ENCODE results near the gene OSBP2.

Gene OSBP2

DNA sequence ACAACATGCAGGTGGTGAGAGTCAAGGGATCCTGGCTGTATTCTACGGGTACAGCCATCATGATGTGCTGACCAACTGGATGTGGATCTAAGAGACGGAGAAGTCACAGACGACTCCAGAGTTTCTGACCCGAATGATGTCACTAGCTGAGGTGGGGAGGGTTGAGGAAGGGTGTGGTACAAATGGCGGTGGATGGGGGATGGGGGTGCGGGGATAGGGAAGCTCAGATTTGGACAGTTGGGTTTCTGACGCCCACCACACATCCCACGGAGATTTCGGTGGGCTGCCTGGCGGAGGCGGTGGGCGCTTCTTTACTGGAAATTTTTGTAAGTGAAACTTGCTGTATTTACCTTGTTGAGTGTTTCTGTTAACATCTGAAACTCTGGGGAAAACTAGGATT is 126.7 kb downstream of the OSBP2 start:
- no peak for DNase-seq

DNA sequence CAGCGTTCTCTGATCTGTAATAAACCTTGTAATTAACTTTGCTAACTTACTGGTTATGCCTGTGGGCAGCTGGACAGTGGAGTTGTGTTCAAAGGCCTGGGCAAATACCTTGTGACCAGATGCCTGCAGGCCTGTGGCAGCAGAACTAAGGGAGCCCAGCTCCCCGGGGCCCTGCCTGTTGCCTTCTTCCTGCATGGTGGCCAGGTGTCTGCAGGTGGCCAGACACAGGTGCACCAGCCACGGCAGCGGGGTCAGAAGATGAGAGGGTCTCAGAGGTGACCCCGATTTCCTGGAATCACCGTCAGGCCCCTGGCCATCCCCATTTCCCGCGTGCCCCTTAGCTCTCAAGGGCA is 127.2 kb downstream of the OSBP2 start:
- no peak for DNase-seq

GRCh38 chr22:30822216-30823014 is 127.7 kb downstream of the OSBP2 start:
- no peak for DNase-seq

DNA sequence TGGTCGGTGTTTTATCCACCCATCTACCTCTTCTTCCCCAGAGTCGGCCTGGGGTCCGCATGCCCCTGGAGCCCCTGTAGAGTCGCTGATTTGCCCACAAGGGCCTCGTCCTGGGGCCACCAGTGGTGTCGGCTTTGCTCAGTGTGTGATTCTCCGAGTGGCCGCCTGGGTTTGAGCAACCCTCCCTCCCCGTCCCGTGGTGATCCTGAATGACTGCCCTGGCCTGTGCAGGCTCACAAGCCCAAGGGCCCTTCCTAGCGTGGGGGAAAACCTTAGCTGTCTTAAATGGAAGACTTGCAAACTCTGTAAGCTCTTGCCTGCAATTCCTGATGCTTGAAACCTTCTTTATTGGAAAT is 128.3 kb downstream of the OSBP2 start:
- DNase-seq = no peak

DNA sequence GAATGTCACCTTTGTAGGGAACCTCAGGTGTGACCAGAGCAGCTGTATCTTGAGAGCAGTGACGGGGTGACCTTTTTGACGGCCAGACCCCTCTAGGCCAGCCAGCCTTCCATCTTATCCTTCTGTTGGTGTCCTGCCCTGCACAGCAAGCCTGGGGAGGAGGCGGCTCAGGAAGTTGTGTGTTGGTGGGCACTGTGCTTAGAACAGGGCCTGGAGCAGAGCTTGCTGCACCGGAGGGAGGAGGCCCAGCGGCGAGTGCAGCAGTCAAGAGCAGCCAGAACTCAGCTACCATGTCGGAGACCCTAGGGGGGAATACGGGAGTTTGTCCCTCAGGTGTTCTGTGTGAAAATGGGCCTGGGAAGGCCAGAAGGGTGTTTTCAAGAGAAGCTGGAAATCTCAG is 129.4 kb downstream of the OSBP2 start:
- DNase-seq = no peak

GRCh38 chr22:30824711-30825110 is 130.0 kb downstream of the OSBP2 start:
- no peak for DNase-seq

- DNase-seq = no peak
These were observed 131.2 kb downstream of the OSBP2 start for GRCh38 chr22:30825711-30826505.

- DNase-seq = no peak
These were observed 132.1 kb downstream of the OSBP2 start for GRCh38 chr22:30826670-30827355.

DNA sequence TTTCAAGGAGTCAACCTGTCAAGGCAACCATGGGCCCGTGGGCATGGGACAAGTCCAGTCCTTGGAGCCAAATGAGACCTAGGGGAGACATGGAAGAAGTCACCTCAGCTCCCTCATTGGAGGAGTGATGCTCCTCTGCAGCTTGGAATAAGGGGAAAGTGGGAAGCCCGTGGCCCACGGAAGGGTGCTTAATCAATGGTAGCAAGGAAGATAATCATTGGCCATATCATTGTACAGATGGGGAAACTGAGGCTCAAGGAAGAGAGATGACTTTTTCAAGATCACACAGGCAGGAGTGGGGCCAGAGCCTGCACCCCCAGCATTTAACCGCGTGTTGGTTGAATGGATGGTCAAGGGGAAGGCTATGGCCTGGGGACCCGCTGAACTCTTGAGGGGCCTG is 133.0 kb downstream of the OSBP2 start:
- DNase-seq = no peak

DNA sequence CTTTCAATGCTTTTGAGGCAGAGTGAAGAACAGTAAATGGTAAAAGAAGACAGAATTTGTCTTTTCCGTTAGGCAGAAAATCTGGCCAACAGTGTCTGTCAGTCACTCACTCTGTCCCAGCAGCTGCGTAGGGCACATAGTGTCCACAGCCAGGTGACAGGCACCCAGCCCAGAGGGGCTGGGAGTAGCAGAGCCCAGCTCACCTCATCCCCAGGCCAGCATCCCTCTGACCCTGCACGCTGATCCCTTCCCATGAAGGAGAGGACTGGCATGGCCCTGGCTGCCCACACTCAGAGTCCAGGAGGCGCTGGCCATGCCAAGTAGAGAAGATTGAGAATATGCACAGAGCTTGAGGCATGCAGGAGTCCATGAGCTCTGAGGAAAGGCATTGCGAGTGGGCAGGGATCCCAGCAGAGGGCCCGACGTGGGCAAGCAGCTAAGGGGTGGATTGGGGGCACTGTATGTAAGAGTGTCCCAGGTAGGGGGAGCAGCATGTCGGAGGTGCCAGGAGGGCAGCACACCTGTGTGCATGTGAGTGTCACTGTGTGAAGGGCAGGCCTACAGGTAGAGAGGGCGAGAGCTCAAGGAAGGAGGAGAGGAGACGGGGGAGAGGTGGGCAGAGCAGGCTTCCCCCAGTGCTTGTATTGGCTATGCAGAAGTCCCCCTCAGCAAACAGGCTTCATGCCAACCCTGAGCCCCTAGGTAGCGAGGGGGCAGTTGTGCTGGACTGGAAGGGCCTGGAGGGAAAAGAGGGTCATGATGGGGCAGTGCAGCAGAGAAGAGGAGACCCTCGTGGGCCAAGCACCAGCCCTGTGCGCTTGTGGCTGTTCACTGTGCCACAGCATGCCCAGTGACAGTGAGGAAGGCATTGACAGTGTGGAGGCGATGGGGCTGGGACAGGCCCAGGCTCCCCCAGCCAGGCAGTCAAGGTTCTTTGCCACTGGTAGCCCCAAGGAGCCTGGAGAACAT is 133.8 kb downstream of the OSBP2 start:
- no peak for DNase-seq

DNA sequence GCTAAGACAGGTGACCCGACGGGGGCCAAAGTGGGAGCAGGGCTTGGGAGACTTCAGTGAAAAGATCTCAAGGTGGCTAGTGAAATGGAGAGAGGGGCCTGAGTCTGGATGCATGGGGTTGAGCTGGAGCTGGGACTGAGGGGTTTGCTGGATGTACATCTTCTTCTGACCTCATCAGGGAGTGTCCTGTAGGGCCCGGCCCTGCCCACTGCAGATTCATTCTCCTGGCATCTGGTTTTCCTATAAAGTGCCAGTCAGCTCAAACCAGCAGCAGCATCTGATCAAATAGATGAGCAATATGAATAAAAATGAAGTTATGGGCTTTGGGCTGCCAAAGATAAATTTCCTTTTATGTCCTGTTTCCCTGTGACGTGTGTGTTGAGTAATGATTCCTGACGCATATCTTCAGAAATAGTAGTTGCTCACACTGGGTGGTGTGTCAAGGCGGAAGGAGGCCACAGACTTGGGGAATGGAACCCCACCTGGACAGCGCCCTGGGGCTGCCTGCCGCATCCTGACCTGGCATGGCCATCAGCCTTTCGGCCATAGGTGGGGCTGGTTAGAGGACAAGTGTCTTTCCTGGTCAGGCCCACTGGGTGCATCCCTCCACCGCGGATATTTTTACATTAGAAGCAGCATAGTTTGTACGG is 135.4 kb downstream of the OSBP2 start:
- no peak for DNase-seq

- no peak for DNase-seq
These were observed 136.2 kb downstream of the OSBP2 start for GRCh38 chr22:30830907-30831306.

GRCh38 chr22:30832407-30832987 is 137.8 kb downstream of the OSBP2 start:
- DNase-seq = no peak

DNA sequence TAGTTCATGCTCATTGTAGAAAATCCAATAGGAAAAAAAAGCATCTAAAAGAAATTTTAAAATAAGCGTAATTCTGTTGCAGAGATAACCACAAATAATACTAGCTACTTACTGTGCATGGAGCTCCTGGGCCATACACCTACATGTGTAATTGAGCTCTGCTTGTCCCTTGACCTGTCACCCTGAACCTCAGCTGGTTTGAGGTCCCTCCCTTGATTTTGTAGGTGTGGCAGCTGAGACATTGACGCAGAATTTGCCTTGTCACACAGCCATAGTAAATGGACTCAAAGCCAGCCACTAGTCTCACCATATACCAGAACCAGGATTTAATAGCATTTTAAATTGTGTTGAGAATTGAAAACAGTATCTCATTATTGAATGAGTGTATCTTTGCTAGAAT is 138.6 kb downstream of the OSBP2 start:
- DNase-seq = no peak

GRCh38 chr22:30837531-30837930 is 142.9 kb downstream of the OSBP2 start:
- no peak for DNase-seq

- no peak for DNase-seq
These were observed 143.4 kb downstream of the OSBP2 start for GRCh38 chr22:30838111-30838510.

DNA sequence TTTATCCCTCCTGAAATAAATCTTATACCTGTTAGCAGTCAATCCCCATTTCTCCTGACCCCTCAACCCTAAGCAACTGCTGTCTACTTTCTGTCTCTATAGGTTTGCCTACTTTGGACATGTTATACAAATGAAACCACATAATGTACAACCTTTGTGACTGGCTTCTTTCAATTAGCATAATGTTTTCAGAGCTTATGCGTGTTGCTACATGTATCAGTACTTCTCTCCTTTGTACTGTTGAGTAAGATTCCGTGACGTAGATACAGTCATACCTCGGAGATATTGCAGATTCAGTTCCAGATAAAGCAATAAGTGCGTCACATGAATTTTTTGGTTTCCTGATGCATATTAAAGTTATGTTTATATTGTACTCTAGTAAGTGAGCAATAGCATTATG is 146.6 kb downstream of the OSBP2 start:
- no peak for DNase-seq

- no peak for DNase-seq
These were observed 148.6 kb downstream of the OSBP2 start for GRCh38 chr22:30843245-30843644.

GRCh38 chr22:30847583-30847982 is 152.9 kb downstream of the OSBP2 start:
- DNase-seq = no peak

DNA sequence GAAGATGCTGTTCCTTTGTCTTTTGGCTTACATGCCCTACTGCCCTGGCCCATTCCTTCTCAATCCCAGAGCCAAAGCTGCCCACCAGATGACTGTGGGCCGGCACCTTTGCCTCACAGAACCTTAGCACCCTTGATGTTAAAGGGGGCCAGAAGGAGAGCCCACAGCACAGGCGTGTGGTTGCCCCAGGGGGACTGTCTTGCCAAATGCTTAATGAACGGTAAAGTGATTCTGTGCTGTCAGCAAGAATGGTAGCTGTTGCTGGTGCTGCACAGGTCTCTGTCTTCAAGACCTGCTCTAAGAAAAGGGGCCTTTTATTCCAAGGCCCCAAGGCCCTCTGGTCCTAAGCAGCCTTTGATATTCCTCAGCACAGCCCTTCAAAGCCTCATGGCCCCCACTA is 160.6 kb downstream of the OSBP2 start:
- DNase-seq = no peak

DNA sequence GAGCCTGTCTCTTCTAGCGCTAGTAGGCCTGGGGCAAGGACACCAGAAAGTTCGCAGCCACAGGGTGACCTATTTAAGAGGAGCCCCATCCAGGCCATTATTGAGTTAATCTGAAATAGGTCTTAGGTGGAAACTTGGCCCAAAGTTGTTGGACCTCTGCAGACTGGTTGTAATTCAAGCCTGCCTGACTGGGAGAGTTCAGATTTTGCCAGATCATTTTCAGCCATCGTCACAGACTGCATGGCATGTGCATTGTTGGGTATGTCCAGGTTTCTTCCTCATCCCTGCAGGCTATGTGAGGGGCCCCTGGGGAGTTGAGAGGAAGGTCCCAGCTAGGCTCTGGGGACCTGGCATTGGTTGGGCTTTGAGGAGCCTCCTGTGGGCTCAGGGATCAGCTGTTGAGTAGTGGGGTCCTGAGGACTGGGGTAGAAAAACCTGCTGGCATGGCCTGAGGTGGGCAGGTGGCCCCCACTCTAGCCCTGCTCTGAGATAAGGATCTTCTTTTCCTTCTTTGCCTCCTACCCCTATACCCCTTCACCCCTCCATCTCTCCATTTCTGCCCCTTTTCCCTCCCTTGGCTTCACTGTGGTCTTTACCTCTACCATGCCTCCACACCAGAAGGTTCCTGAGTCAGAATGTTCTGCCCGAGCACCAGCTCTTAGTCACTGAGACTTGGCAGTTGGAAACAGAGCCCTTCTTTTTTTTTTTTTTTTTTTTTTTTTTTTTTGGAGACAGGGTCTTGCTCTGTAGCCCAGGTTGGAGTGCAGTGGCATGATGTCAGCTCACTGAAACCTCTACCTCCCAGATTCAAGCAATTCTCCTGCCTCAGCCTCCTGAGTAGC is 161.2 kb downstream of the OSBP2 start:
- DNase-seq = no peak

Measured in stimulated activated naive CD4-positive, alpha-beta T cell (primary cell).